ENCODE results near the gene MX1. TPM values are rescaled to one million over a fixed set of nuclear protein-coding genes. Genes with fewer than 3 reads are reported as not detected.
A peak's percentile ranks its signal among the peaks of the same experiment; 100 is the strongest.

MX1 gene
- total RNA-seq, 1 donor from 2014 or later, result 82.5 TPM

DNA sequence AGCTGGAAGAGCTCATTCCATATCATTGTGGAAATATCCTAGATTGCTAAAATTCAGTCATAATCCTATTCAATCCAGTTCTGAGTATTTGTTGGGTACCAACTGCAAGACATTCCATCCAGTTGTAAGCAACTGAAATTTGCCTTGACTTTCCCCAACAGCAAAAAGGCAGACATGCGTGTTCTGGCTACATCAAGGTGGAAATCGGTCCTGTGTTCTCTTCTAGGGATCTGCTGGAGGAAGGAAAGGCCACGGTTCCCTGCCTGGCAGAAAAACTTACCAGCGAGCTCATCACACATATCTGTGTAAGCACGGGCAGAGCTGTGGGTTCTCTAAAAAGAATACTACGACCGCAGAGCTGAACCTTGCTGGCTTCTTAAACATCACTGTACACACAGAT is 17.5 kb downstream of the MX1 start:
- no peaks in the 10 kb centered on the region for H3K9me3 ChIP-seq
- TF ChIP-seq, protein P1, sequence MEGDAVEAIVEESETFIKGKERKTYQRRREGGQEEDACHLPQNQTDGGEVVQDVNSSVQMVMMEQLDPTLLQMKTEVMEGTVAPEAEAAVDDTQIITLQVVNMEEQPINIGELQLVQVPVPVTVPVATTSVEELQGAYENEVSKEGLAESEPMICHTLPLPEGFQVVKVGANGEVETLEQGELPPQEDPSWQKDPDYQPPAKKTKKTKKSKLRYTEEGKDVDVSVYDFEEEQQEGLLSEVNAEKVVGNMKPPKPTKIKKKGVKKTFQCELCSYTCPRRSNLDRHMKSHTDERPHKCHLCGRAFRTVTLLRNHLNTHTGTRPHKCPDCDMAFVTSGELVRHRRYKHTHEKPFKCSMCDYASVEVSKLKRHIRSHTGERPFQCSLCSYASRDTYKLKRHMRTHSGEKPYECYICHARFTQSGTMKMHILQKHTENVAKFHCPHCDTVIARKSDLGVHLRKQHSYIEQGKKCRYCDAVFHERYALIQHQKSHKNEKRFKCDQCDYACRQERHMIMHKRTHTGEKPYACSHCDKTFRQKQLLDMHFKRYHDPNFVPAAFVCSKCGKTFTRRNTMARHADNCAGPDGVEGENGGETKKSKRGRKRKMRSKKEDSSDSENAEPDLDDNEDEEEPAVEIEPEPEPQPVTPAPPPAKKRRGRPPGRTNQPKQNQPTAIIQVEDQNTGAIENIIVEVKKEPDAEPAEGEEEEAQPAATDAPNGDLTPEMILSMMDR (IDR thresholded peaks at IDR 0.05), result no peak
- H3K27ac ChIP-seq, result no peak overlapping the region
- DNase-seq (ENCODE audit: low spot score in 2 of 2), result peak in 1 of 2 donors; percentile 41
- peaks cover 46 to 71% of the 10 kb centered on the region in 2 donors for H3K36me3 ChIP-seq
- intact Hi-C loops (cut with DNase I), result no loop called here
- H3K4me3 ChIP-seq, result no peak overlapping the region
- no peaks in the 10 kb centered on the region for H3K27me3 ChIP-seq
- H3K4me1 ChIP-seq, result no peaks in the 10 kb centered on the region

DNA sequence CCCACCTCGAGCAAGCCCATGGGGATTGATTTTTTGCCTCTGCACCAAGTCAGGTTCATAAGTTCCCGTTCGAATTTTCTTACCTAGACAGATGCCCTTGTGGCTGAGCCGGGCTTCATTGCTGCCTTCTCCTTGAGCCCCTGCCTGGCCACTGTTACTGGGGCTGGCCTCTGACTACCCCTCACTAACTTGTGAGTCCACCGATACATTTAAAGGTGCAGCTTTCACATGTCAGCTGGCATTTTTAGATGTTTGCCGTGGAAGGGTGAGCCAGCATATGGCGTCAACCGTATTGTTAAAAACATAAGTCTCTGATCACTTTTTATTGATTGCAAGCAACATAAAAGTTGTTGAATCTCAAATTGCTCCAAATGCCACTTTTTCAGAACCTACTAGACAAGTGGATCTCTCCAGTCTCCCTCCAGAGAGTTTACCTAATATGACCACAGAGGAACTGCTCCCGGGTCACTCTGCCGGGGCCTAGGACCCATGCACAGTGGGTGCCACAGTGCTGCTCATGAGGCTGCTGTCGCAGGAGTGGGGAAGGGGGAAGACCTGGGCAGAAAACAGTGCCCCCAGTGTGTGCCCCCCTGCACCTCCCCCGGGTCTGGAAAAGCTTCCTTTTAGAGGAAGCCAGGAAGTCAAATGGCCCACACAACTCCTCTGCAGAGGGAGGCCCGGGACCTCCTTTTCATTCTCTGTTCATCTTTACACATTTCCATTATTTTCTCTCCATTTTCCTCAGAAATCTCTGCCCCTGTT is 18.8 kb downstream of the MX1 start:
- intact Hi-C loops (cut with DNase I), result no loop called here
- peaks cover 50 to 81% of the 10 kb centered on the region in 2 donors for H3K36me3 ChIP-seq
- TF ChIP-seq, protein P1 (IDR thresholded peaks at IDR 0.05), result no peak

DNA sequence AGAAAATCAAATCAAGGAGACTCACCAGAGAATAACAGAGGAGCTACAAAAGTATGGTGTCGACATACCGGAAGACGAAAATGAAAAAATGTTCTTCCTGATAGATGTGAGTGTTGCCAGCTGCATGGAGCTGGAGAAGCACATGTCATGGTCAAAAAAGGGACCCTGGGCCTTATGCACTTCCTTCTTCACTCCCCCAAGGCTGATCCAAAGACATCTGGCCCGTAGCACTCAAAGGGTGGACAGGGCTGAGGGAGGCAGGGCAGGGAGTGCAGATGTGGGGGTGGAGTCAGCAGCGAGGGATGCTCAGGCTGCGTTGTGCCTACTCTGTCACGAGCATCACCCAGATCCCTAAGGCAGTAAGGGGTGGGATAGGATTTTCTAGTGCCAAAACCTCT is 19.4 kb downstream of the MX1 start:
- no peak overlapping the region for H3K4me3 ChIP-seq

More for the DNA sequence above, 18.8 kb downstream of the MX1 start:
- peak in 1 of 2 donors; percentile 28 for DNase-seq (ENCODE audit: low spot score in 2 of 2)
- H3K27ac ChIP-seq, result no peak overlapping the region
- H3K4me3 ChIP-seq, result no peak overlapping the region
- H3K9me3 ChIP-seq, result no peaks in the 10 kb centered on the region
- H3K27me3 ChIP-seq, result no peaks in the 10 kb centered on the region
- H3K4me1 ChIP-seq, result no peaks in the 10 kb centered on the region

DNA sequence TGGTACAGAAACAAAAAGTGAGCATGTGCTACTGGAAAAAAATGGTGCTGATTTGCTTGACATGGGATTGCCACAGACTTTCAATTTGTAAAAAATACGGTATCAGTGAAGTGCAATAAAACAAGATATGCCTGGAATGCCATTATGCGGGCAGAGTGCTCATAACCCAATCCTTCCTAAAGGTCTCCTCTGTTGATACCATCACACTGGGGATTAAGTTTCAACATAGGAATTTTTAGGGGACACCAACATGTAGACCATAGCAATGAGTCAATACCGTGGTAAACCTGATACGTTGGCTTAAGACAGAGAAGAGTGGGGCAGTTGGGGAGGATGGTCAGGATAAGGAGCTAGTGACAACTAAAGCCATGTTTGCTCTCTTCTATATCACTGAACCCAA is 20.5 kb downstream of the MX1 start:
- Histone ChIP-seq H3K27ac (no peak overlapping the region), H3K36me3 (peaks cover 39 to 69% of the 10 kb centered on the region in 2 donors), H3K4me3 (no peak overlapping the region), H3K27me3 (no peaks in the 10 kb centered on the region), H3K4me1 (no peaks in the 10 kb centered on the region), H3K9me3 (no peaks in the 10 kb centered on the region)
- TF ChIP-seq, protein P1 (IDR thresholded peaks at IDR 0.05), result no peak
- intact Hi-C loops (cut with DNase I), result no loop called here
- DNase-seq (ENCODE audit: low spot score in 2 of 2), result no peak

More for the DNA sequence above, 19.4 kb downstream of the MX1 start:
- Histone ChIP-seq H3K9me3 (no peaks in the 10 kb centered on the region), H3K27ac (no peak overlapping the region), H3K4me1 (no peaks in the 10 kb centered on the region), H3K27me3 (no peaks in the 10 kb centered on the region), H3K36me3 (peaks cover 50 to 81% of the 10 kb centered on the region in 2 donors)
- intact Hi-C loops (cut with DNase I), result no loop called here
- DNase-seq (ENCODE audit: low spot score in 2 of 2), result peak in 1 of 2 donors; percentile 38
- TF ChIP-seq, protein P1 (IDR thresholded peaks at IDR 0.05), result no peak

DNA sequence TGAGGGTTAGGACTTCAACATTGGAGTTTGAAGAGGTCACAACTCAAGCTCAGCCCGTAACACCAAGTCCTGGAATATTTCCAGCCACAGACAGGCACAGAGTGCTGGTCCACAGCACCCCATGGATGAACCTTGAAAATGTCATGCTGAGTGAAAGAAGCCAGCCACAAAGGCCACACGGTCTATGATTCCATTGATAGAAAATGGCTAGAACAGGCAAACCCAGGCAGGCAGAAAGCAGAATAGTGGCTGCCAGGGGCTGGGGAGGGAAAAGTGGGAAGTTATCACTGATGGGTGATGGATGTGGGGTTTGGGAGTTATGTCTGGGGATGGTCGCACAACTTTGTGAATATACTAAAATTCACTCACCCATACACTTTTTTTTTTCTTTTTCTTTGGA is 21.3 kb downstream of the MX1 start:
- H3K27me3 ChIP-seq, result no peaks in the 10 kb centered on the region
- DNase-seq (ENCODE audit: low spot score in 2 of 2), result no peak
- no peaks in the 10 kb centered on the region for H3K4me1 ChIP-seq
- H3K9me3 ChIP-seq, result no peaks in the 10 kb centered on the region
- H3K36me3 ChIP-seq, result peaks cover 40 to 65% of the 10 kb centered on the region in 2 donors
- H3K4me3 ChIP-seq, result no peak overlapping the region
- intact Hi-C loops (cut with DNase I), result no loop called here
- TF ChIP-seq, protein P1 (IDR thresholded peaks at IDR 0.05), result no peak
- no peak overlapping the region for H3K27ac ChIP-seq

Data from ascending aorta (tissue), 2 donors.